ENCODE measurements around the gene UBD. TPM values are rescaled to one million over a fixed set of nuclear protein-coding genes. Genes with fewer than 3 reads are reported as not detected.

Gene UBD
- total RNA-seq, 1 donor from 2014 or later = 0.53 TPM

DNA sequence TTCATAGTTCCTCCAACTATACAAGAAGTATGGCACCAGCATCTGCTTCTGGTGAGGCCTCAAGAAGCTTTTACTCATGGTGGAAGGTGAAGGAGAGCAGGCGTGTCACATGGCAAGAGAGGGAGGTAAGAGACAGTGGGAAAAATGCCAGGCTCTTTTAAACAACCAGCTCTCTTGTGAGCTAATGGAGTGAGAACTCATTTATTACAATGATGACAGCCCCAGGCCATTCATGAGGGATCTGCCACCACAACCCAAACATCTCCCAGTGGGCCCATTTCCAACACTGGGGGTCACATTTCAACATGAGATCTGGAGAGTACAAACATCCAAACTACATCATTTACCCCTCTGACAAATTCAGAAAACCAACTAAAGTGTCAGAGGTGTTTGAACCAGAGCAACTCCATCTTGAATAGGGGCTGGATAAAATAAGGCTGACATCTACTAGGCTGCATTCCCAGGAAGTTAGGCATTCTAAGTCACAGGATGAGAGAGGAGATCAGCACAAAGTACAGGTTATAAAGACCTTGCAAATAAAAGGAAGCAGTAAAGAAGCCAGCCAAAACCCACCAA lies 2.2 kb upstream of the UBD start:
- no peak for DNase-seq (ENCODE audit: low read depth, low spot score)

GRCh38 chr6:29561091-29561490 lies 1.6 kb upstream of the UBD start:
- DNase-seq (ENCODE audit: low read depth, low spot score) = no peak

DNA sequence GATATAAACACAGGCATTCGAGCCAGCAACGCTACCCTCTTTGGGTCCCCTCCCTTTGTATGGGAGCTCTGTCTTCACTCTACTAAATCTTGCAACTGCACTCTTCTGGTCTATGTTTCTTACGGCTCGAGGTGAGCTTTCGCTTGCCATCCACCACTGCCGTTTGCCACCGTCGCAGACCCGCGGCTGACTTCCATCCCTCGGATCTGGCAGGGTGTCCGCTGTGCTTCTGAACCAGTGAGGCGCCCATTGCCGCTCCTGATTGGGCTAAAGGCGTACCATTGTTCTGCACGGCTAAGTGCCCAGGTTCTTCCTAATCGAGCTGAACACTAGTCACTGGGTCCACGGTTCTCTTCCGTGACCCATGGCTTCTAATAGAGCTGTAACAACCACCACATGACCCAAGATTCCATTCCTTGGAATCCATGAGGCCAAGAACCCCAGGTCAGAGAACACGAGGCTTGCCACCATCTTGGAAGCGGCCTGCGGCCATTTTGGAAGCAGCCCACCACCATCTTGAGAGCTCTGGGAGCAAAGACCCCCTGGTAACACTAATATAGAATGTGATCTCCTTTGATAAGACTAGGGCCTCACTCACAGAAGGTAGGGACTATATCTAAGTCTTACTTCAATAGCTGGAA lies 973 bp downstream of the UBD start:
- DNase-seq (ENCODE audit: low read depth, low spot score) = no peak

GRCh38 chr6:29557320-29557719 lies 2.2 kb downstream of the UBD start:
- no peak for DNase-seq (ENCODE audit: low read depth, low spot score)

- DNase-seq (ENCODE audit: low read depth, low spot score) = no peak
Measured at GRCh38 chr6:29554764-29555163, 4.8 kb downstream of the UBD start.

DNA sequence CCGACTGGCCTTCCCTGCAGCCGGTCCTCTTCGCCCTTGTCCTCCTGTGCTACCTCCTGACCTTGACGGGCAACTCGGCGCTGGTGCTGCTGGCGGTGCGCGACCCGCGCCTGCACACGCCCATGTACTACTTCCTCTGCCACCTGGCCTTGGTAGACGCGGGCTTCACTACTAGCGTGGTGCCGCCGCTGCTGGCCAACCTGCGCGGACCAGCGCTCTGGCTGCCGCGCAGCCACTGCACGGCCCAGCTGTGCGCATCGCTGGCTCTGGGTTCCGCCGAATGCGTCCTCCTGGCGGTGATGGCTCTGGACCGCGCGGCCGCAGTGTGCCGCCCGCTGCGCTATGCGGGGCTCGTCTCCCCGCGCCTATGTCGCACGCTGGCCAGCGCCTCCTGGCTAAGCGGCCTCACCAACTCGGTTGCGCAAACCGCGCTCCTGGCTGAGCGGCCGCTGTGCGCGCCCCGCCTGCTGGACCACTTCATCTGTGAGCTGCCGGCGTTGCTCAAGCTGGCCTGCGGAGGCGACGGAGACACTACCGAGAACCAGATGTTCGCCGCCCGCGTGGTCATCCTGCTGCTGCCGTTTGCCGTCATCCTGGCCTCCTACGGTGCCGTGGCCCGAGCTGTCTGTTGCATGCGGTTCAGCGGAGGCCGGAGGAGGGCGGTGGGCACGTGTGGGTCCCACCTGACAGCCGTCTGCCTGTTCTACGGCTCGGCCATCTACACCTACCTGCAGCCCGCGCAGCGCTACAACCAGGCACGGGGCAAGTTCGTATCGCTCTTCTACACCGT lies 6.1 kb downstream of the UBD start:
- no peak for DNase-seq (ENCODE audit: low read depth, low spot score)

DNA sequence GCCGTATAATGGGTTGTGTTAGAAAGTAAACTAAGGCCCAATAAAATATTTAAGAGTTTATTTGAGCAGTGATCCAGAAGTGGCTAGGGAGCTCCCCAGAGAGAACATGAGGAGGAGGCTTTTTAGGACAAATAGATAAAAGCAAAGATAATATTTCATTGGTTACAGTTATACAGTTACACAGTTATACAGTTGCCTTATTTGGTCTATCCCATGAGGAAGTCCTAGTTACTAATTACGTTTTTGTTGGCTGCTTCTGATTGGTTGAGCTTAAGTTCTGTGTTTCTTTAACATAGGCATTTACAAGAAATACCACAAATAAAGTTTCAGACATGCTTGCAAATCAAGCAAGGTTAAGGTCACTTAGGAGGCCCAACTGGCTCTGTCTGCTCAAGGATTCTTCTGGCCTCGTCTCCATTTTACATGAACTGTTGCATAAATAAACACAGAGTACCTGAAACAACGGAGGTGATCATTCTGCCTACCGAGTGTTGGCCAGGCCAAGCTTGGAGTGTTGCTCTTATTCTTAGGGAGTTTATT lies 7.0 kb downstream of the UBD start:
- DNase-seq (ENCODE audit: low read depth, low spot score) = peak; percentile 15

DNA sequence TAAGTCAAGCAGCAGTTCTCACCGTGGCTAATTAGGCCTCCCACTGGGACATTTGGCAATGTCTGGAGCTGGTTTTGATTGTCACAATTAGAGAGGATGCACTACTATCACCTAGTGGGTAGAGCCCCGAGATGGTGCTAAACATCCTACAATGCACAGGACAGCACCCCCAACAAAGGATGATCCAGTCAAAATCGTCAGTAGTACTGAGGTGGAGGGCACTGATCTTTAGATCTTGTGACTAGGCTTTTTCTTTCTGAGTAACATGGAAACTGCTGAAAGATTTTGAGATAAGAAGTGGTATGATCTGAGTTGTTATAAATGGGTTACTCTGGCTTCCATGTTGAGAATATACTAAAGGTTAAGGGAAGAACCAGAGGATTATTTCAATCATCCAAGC lies 12.0 kb downstream of the UBD start:
- DNase-seq (ENCODE audit: low read depth, low spot score) = no peak

GRCh38 chr6:29537714-29538403 lies 21.7 kb downstream of the UBD start:
- no peak for DNase-seq (ENCODE audit: low read depth, low spot score)

DNA sequence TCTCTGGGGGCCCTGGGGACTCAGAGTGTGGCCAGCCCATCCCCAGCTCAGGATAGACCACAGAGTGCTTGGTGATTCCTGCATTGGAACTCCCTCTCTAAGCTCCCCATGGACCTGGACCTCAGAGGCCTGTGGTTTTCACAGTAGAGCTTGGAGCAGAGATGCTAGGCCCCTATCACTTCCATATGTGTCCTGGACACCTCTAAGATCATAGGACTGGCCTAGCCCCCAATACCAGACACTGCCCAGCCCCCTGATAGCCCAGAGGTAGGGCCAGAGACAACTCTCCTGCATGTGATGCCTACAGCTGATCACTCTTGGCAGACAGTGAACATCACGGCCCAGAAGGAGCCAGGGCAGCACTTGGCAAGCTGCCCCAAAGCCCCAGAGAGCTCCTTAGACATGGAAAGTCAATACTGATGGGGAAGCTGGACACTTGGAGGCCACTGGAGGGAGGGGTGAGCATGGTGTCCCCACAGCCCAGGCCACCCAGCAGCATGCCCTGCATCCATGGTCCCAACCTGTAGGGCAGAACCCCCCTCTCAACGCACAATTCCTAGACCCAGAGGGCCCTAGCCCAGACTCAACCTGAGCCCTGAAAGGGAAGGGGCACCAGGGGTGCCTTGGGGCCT lies 27.1 kb downstream of the UBD start:
- no peak for DNase-seq (ENCODE audit: low read depth, low spot score)

- DNase-seq (ENCODE audit: low read depth, low spot score) = no peak
Measured at GRCh38 chr6:29531668-29532067, 27.9 kb downstream of the UBD start.

GRCh38 chr6:29530671-29531310 lies 28.7 kb downstream of the UBD start:
- DNase-seq (ENCODE audit: low read depth, low spot score) = no peak

GRCh38 chr6:29529956-29530355 lies 29.6 kb downstream of the UBD start:
- DNase-seq (ENCODE audit: low read depth, low spot score) = no peak

- DNase-seq (ENCODE audit: low read depth, low spot score) = no peak
Measured at GRCh38 chr6:29528988-29529560, 30.5 kb downstream of the UBD start.

DNA sequence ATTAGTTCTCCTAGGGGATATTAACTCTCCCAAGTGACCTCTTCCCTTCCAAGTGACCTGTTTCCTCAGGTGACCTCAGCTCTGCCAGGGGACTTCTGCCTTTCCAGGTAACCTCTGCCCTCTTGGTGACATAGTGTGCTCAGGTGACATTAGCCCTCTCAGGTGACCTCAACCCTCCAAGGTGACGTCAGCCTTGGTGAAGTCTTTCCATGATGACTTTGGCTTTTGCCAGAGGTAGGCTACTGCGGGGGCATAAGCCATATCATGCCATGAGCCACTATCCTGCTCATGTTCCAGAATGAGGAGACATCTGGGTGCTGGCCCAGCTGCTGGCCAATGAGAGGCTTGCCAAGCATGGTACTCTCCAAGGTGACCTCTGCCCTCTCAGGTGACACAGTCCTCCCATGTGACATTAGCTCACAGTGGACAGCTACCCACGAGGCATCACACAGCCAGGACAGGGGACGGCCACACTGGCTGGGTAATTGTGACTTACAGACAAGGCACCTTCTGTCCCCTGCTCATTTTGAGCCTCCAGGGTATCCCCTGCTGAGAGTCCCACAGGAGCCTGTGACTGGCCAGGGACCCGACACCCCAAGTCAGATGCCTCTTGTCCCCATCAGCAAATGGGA lies 31.1 kb downstream of the UBD start:
- no peak for DNase-seq (ENCODE audit: low read depth, low spot score)

- DNase-seq (ENCODE audit: low read depth, low spot score) = no peak
Measured at GRCh38 chr6:29527564-29527963, 32.0 kb downstream of the UBD start.

GRCh38 chr6:29527126-29527525 lies 32.4 kb downstream of the UBD start:
- no peak for DNase-seq (ENCODE audit: low read depth, low spot score)

DNA sequence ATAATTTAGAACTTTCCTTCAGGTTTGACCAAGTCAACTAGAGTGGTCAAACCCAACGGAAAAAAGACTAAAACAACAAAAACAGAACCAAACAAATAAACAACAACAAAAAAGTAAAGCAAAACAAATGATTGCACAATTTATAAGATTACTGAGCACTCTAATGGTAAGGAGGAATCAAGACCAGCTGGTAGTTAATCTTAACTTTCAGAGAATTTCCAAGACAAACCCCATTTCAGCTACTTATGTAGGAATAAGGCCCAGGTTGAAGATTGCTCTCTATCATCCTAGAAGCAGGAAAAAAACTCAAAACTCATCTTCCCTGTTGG lies 34.3 kb downstream of the UBD start:
- DNase-seq (ENCODE audit: low read depth, low spot score) = no peak

DNA sequence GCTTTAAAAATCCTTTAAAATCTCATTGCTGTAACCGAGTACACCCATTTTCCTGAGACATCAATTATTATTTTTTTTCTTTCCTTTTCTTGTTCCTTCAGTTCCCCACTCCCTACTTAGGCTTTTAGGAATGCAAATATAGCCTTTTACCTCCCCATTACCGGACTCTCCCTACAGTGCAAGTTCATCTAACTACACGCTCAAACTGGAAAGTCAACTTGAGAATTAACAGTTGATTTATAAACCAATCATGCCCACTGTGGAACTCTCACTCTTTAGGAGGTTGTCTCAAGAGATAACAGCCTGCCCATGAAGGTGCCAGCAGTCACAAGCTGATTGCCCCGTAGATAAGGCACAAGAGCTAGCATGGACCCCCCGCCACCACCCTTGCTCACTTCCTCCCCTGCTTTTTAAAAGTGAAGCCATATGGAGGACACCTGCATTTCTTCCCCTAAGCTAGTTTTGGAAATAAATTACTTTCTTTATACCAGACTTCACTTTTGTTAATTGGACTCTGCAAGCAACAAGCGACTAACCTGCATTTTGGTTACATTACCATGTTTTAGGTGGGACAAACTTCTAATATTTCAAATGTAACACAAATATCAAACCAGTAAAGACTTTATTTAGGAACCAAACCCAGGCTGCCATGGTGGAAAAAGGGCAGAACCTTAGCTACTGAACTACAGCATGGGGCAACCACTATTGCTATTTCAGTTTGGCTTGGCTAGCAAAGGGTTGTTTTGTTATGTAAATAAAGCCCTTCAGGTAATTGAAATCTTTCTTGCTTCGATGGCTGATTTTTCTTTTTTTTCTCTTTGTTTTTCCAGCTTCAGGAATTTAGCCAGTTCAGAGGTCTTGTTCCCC lies 34.9 kb downstream of the UBD start:
- DNase-seq (ENCODE audit: low read depth, low spot score) = no peak
